Muscle layer of duodenum (tissue), 2 donors: Measurements from ENCODE around the gene RINT1.

Experiments used
- H3K27ac ChIP-seq: one replicate; pipeline ENCODE4 v1.7.0; 2013; ENCODE audit warnings: mild to moderate bottlenecking, low read length
- H3K27me3 ChIP-seq: one replicate; pipeline ENCODE4 v1.7.0; 2013; ENCODE audit warnings: low read depth, mild to moderate bottlenecking, control low read depth, low read length
- H3K36me3 ChIP-seq, 2 donors: one replicate each; pipeline ENCODE4 v1.7.0; 2013; ENCODE audit warnings: low read length in 2 of 2, control low read depth in 1 of 2, mild to moderate bottlenecking in 1 of 2; ENCODE audit not compliant: insufficient read depth in 2 of 2, control insufficient read depth in 1 of 2
- H3K4me1 ChIP-seq, 2 donors: one replicate each; pipeline ENCODE4 v1.7.0; 2013; ENCODE audit warnings: low read length in 2 of 2, mild to moderate bottlenecking in 2 of 2, control low read depth in 1 of 2, moderate library complexity in 1 of 2; ENCODE audit not compliant: insufficient read depth in 2 of 2, control insufficient read depth in 1 of 2
- H3K4me3 ChIP-seq, 2 donors: one replicate each; pipeline ENCODE4 v1.7.0; 2013; ENCODE audit warnings: low read length in 2 of 2, low read depth in 1 of 2, mild to moderate bottlenecking in 1 of 2
- H3K9me3 ChIP-seq, 2 donors: one replicate each; pipeline ENCODE4 v1.7.0; 2013; ENCODE audit warnings: low read length in 2 of 2, control low read depth in 1 of 2, mild to moderate bottlenecking in 1 of 2; ENCODE audit not compliant: control insufficient read depth in 1 of 2
- donor health status: healthy.

RINT1 gene

GRCh38 chr7:105602325-105603305 is 70.6 kb downstream of the RINT1 start:
- Histone ChIP-seq H3K27me3 (no peaks in the 10 kb centered on the region), H3K4me3 (no peak overlapping the region), H3K36me3 (no peaks in the 10 kb centered on the region), H3K27ac (no peak overlapping the region), H3K9me3 (no peaks in the 10 kb centered on the region), H3K4me1 (no peaks in the 10 kb centered on the region)

- H3K27ac ChIP-seq: no peak overlapping the region
- H3K4me3 ChIP-seq: no peak overlapping the region
- H3K9me3 ChIP-seq: no peaks in the 10 kb centered on the region
- peaks cover 16 to 27% of the 10 kb centered on the region in 2 donors for H3K36me3 ChIP-seq
- no peaks in the 10 kb centered on the region for H3K27me3 ChIP-seq
- no peaks in the 10 kb centered on the region for H3K4me1 ChIP-seq
These were observed 78.3 kb downstream of the RINT1 start for GRCh38 chr7:105610165-105610930.

GRCh38 chr7:105611856-105612775 is 80.1 kb downstream of the RINT1 start:
- Histone ChIP-seq H3K36me3 (peaks cover 26 to 33% of the 10 kb centered on the region in 2 donors), H3K4me3 (no peak overlapping the region), H3K9me3 (no peaks in the 10 kb centered on the region), H3K4me1 (no peaks in the 10 kb centered on the region), H3K27me3 (no peaks in the 10 kb centered on the region), H3K27ac (no peak overlapping the region)

- H3K36me3 ChIP-seq: peaks cover 30 to 39% of the 10 kb centered on the region in 2 donors
- no peak overlapping the region for H3K27ac ChIP-seq
- no peaks in the 10 kb centered on the region for H3K27me3 ChIP-seq
- no peak overlapping the region for H3K4me3 ChIP-seq
- no peaks in the 10 kb centered on the region for H3K9me3 ChIP-seq
- H3K4me1 ChIP-seq: no peaks in the 10 kb centered on the region
These were observed 80.8 kb downstream of the RINT1 start for GRCh38 chr7:105612806-105613205.

- H3K27ac ChIP-seq: no peak overlapping the region
- no peak overlapping the region for H3K4me3 ChIP-seq
- H3K36me3 ChIP-seq: peaks cover 30 to 49% of the 10 kb centered on the region in 2 donors
- no peaks in the 10 kb centered on the region for H3K4me1 ChIP-seq
- H3K9me3 ChIP-seq: no peaks in the 10 kb centered on the region
- no peaks in the 10 kb centered on the region for H3K27me3 ChIP-seq
These were observed 81.8 kb downstream of the RINT1 start for GRCh38 chr7:105613611-105614330.

- H3K9me3 ChIP-seq: no peaks in the 10 kb centered on the region
- H3K4me3 ChIP-seq: no peak overlapping the region
- no peak overlapping the region for H3K27ac ChIP-seq
- H3K4me1 ChIP-seq: no peaks in the 10 kb centered on the region
- H3K36me3 ChIP-seq: peaks cover 30 to 49% of the 10 kb centered on the region in 2 donors
- H3K27me3 ChIP-seq: no peaks in the 10 kb centered on the region
These were observed 82.4 kb downstream of the RINT1 start for GRCh38 chr7:105614341-105614840.
